ENCODE results near the gene NRSN2.

The NRSN2 gene, protein sequence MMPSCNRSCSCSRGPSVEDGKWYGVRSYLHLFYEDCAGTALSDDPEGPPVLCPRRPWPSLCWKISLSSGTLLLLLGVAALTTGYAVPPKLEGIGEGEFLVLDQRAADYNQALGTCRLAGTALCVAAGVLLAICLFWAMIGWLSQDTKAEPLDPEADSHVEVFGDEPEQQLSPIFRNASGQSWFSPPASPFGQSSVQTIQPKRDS

DNA sequence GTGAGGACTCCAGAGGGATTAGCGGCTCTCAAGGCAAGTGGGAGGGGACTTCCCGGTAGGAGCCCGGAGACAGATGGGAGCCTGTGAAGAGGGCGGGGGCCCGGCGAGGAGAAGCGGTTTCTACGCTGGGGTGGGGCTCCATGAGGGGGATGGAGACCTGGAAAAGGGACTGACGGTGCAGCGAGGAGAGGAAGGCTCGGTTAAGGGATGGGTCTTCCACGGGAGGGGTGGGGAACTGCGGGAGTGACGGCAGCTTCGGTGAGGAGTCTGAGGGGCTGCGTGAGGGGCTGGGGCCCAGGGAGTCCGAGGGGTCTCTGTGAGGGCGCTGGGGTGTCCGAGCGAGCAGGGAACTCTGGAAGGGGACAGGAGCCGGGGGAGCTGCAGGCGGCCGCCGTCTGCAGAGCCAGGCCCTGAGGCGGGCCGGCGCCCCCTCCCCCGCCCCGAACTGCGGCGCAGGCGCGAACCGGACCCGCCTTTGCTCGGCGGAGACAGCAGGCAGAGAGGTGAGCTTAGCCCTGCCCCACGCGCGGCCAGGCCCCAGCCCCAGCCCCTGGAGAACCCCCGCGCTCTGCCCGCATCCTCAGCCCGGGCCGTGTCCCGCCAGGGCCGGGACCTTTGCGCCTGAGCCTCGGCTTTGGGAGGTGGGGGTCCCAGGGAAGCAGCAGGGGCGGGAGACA lies at the start of gene NRSN2:
Gene NRSN2 (plus strand): TSS at position 472 of the 677 bp plus-strand sequence. CDS start 2,533 bp downstream, outside the sequence.
- peak; percentile 80 for DNase-seq

DNA sequence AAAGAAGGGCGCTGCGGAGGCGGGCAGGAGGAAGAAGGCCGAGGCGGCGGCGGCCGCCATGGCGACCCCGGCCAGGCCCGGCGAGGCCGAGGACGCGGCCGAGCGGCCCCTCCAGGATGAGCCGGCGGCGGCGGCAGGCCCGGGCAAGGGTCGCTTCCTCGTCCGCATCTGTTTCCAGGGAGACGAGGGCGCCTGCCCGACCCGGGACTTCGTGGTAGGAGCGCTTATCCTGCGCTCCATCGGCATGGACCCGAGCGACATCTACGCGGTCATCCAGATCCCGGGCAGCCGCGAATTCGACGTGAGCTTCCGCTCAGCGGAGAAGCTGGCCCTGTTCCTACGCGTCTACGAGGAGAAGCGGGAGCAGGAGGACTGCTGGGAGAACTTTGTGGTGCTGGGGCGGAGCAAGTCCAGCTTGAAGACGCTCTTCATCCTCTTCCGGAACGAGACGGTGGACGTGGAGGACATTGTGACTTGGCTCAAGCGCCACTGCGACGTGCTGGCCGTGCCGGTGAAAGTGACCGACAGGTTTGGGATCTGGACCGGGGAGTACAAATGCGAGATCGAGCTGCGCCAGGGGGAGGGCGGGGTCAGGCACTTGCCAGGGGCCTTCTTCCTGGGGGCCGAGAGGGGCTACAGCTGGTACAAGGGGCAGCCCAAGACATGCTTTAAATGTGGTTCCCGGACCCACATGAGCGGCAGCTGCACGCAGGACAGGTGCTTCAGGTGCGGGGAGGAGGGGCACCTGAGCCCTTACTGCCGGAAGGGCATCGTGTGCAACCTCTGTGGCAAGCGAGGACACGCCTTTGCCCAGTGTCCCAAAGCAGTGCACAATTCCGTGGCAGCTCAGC lies 48.8 kb upstream of the NRSN2 start:
- DNase-seq = peak; percentile 75

DNA sequence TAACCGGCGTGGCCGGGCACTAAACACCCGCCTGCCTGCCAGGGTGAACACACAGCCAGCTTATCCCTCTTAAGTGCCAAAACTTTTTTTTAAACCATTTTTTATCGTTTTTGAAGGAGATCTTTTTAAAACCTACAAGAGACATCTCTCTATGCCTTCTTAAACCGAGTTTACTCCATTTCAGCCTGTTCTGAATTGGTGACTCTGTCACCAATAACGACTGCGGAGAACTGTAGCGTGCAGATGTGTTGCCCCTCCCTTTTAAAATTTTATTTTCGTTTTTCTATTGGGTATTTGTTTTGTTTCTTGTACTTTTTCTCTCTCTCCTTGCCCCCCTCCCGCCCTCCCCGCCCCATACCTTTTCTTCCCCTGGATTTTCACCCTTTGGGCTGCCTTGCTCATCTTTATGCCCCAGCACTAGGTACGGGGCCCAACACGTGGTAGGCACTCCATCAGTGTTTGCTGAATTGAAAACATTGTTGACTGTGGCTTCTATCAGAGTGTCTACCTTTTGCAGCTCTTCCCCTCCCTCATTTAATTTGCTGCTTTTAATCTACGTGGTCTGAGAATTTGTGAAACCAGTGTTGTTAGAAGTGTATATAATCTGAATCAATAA lies 48.0 kb upstream of the NRSN2 start:
- no peak for DNase-seq

DNA sequence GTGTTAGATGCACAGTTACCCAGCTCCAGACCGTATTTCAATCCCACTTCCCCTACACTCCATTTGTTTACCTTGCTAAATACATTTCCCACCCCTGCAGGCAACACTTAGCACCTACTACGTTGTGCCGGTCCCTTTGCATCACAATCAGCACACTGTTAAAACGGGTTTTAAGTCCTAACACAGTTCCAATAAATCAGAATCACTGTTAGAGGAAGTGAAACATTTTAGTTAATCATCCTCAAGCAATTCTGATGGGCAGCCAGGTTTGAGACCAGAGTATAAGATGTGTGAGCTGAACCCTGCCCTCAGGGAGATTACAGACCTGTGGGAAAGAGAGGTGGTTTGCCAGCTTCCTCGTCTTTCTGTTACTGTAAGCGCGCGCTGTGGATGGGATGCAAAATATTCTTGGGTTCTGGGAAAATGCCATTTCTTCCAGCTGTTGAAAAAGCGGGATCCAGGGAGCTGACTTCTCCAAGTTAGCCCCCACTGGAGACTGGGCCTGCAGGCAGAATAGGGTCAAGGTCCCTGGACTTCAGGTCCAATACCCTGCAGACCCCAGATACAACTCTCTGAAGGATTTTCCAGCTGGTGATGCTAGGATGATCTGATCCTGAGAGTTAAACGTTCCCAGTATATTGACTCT lies 46.4 kb upstream of the NRSN2 start:
- no peak for DNase-seq

DNA sequence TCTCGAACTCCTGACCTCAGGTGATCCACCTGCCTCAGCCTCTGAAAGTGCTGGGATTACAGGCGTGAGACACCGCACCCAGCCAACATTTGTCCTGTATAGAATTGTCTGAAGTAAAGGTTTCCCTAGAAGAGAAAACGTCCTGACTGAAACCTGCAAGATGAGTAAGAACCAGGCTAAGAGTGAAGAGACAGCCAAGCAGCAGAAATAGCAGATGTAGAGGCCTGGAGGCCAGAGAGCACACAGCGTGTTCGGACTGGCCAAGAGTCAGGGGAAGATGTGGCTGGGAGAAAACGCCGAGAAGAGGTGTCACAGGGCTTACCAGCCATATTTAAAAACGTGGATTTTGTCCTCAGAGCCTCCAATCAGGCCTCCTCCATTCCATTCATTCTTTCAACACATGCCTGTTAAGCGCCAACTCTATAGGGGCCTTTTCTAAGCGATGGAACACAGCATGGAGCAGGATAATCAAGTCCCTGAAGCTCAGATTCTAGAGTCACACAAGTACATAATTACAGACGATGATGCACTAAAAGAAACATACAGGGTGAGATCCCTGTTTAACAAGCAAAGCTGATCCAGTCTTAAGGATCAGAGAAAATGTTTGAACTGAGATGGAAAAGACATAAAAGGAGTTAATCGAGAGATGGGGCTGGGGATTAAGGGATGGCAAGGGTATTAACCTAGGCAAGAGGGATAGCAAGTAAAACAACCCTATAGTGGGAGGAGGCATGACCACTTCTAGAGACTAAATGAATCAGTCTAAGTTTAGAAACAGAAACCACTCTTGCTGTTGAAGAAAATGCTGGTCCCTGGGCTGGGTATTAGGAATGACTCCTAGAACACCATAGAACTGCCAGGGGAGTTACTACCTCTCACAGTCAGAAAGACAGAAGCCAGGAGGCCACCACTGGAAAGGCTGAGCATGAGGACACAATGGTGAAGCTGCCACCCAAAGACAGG lies 44.7 kb upstream of the NRSN2 start:
- DNase-seq = no peak

DNA sequence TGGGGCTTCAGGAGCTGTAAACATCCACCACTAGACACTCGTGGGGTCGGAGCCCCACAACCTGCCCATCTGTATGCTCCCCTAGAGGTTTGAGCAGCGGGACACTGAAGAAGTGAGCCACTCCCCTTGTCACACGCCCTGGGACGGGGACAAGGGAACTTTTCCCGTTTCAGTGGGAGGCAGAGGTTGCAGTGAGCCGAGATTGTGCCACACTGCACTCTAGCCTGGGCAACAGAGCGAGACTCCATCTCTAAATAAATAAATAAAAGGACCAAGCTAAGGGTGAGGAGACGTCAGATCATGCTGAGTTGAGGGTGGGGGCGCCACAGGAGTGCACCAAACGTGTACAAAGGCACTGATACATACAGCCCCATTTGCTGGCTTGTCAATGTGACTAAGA lies 41.2 kb upstream of the NRSN2 start:
- no peak for DNase-seq

DNA sequence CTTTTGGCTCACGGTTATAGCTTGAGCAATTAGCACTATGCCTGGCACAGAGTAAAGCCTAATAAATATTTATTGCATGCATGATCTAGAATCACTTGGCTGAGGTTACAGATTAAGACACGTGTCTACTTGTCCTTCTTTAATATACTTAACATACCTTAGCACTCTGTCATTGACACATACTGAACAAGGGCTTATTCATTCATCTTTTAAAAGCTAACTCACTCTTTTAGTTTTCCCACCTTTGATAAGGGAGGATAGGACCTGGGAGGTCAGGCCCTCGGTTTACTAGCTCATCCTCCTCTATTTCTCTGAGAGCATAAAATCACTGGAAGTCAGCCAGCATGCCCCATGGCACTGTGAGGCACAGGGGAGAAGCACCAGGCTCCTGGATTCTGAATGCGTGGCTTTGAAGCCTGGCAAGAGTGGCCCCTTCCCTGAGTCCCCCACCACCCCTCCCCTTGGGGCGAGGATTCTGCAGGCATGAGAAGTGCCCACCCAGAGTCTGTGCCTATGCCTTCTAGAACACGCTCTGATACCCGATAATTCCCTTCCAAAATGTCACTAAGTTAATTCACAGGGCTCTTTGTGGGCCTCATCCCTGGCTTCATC lies 38.4 kb upstream of the NRSN2 start:
- no peak for DNase-seq

DNA sequence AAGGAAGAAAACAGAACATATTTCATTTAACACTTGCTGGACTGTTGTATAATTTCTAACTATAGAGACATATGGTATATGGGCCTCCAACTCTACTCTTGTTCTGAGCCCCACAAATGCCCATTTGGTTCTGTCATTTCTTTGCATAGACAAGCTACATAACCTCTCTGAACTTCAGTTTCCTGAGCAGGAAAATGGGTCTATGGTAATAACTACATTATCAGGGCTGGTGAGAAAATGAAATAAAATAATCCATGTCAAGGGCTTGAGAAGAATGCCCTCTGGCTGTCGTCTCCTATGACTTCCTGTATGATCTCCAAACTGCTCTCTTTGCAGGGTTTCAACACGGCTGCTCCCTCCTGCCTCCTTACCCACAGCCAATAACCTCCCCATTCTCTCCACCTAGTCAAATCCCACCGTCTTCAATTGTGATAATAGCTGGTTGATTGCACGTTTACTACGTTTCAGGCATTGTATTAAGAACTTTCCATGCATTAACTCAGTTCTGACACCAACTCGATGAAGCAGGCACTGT lies 37.5 kb upstream of the NRSN2 start:
- DNase-seq = peak; percentile 60

DNA sequence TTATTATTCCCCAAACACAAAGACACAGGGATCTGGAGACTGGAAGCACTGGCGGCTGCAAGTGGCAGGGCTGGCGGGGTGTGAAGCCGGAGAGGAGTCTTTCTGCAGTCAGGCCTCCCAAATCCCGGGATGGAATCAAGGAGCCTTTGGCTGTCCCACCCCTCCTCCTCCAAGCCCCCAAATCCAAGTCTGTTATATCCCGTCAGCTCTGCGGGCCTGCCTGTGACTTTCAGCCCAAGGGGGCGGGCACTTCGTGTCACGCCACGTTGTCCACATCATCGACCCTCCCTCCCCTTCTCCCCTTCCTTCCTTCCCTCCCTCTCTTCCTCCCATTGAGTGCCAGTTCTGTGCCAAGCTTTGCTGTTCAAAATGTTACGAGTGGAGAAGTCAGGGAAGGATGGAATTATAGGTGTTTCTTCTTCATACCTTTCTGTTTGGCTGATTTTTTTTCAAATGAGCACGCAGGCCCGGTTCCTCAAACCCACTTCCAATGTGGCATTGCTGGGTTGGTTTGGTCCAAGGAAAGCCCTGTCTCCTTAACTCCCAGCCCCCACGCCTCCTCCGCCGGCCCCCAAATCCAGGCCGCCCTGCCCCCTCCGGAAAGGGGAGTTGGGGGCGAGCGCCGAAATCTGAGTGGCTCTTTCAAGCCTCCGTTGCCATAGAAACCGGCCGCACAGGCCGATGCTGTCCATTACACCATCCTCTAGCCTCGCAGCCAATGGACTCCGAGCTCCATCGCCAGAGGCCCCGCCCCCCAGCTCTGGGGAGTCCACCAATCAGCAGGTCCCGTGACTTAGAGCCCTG lies 36.9 kb upstream of the NRSN2 start:
- peak; percentile 100 for DNase-seq

DNA sequence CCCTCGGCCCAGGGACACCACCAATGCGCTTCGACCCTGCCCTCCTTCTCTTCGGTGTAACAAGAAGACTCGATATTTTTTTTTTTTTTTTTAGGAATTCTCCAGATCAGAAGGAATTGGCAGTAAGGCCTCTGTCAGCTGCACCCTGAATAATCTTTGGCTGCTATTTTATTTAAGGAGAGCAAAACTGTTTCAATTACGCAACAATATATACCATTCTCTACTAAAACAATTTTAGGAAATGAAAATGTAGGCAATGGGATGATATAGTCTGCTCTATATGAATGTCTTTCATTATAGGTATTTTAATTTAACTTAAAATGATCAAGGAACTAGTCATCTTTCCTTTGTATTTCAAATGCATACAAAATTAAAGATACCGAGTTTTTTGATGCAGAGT lies 36.3 kb upstream of the NRSN2 start:
- DNase-seq = no peak

DNA sequence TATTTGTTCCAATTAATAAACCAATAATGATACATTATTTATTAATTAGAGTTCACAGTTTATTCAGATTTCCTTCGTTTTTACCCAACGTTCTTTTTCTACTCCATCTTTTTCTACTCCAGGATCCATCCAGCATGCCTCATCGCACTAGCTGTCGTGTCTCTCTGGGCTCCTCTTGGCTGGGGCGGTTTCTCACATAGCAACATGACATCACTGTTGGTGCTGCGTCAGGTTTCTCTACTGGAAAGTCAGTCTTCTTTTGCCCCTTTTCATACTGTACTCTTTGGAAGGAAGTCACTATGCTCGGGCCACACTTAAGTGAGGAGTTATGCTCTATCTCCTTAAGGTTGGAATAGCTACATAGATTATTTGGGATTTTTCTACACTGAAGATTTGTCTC lies 35.3 kb upstream of the NRSN2 start:
- DNase-seq = no peak

DNA sequence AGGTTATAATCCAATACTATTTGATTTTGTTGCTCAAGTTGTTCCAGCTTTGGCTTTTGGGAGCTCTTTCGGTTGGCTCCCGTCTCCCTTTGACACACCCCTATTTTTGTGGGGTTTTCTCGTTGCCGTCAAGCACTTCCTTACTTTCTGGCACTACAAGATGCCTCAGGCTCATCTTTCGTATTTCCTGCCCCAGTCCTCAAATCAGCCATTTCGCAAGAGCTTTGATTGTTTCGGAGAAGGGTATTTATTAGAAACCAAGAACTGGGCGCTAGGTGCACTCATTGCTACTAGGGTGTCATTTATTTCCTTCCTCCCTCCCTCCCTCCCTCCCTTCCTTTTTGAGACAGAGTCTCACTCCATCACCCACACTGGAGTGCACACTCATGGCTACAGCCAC lies 34.8 kb upstream of the NRSN2 start:
- DNase-seq = no peak

DNA sequence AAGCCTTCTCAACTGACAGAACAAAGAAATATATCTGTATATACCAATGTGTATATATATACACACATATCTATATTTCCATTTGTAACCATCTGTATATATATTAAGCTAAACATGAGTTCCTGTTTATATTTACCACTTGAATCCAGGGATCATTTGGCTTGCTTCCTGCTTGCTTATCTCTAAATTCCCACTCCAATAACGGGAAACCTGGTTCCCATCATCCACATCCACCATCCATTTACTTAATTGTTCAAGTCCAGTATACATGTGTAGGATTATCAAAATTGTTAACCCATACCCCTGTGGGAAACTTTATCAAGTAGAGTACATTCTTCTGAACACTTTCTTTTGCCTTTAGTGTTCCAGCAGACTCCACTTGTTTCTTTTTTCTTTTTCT lies 34.0 kb upstream of the NRSN2 start:
- no peak for DNase-seq

DNA sequence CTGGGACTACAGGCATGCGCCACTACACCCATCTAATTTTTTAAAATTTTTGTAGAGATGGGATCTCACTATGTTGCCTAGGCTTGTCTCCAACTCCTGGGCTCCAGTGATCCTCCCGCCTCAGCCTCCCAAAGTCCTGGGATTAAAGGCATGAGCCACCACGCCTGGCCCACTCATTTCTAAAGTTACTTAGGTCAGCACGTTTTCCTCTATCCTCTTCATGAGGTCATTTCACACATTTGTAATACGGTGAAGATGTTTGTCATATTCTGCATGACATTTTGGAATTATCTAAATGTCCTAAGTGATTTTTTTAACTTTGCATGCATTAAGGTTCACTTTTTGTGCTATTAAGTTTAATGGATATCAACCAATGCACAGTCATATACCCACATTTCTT lies 33.5 kb upstream of the NRSN2 start:
- DNase-seq = no peak

DNA sequence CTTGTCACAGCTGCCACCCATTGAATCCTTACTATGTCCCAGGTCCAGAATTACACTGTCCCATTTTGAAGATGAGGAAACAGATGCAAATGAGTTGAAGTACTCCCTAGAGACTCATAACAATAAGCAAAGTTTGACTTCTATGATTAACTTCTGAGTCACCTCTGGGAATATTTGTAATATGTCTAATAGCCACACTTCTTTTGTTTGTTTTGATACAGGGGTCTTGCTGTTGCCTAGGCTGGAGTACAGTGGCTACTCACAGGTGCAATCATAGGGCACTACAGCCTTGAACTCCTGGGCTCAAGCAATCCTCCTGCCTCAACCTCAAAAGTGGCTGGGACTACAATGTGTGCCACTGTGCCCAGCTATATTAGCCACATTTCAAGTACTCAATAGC lies 33.0 kb upstream of the NRSN2 start:
- DNase-seq = peak; percentile 65

DNA sequence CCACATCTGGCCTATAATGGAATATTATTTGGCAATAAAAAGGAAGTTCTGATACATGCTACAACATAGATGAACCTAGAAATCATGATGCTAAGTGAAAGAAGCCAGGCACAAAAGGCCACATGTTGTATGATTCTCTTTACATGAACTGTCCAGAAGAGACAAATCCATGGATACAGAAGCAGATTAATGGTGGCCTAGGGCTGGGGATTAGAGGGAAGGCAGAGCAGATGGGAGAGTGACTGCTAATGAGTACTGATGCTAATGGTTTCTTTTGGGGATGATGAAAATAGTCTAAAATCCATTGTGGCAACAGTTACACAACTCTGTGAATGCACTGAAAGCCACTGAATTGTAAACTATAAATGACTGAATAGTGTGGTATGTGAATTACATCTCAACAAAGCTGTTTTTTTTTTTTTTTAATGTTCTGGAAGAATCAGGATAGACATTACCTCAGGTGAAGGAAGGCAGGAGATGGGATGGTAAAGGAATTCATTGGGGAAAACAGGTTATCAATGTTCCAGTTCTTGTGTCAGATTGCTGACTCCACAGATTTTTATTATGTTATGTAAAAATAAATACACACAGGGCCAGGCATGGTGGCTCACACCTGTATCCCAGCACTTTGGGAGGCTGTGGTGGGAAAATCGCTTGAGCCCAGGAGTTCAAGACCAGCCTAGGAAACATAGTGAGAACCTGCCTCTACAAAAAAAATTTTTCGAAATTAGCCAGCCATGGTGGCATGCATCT lies 30.4 kb upstream of the NRSN2 start:
- DNase-seq = peak; percentile 51

DNA sequence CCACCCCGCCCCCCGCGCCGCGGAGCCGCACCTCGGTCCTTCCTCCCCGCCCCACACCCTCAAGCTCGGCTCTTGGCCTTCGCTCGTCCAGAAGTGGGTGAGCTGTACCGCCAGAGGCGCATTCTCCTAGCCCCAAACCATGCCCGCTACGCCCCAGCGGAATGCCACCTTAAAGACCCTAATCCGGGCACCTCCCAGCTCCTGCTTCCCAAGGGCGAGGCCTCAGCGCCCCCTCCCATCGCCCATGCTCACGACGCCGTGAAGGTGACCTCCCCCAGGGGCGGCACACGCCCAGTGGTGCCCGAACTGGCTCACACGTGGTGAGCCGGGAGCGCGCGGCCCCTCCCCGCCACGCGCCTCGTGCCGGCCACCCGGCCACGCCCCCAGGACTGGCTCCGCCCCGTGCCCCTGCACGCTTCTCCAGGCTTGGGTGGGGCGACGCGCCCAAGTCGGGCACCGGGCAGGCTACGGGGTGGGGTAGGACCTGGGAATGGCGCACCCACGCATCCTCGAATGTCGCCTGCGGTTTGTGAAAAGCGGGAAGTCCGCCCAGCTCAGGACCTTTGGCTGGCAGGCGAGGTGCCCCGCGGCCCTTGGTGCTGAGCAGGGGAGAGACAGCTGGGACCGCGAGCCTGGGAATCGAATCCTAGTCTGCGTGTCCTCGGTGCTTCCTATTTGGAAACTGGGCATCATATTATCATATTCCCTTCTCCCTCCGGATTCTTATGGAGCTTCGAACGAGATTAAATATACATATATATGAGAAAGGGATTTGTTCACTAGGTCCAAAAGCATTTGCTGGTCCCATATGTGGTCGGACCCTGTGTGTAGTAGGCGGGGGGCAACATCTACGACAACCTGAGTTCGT lies 22.5 kb upstream of the NRSN2 start:
- DNase-seq = peak; percentile 87
